Renal cortex interstitium (tissue), 11 donors: Measurements from ENCODE around the gene RPL36. TPM values are rescaled to one million over a fixed set of nuclear protein-coding genes. Genes with fewer than 3 reads are reported as not detected.

Experiments used
- DNase-seq, 11 donors: peaks; one replicate each; pipeline ENCODE4 v3.0.0-alpha.2; 2013; ENCODE audit warnings: low read depth in 9 of 11, low spot score in 4 of 11; ENCODE audit errors: extremely low read depth in 1 of 11
- polyA plus RNA-seq, 3 donors: library from polyadenylated mRNA; unstranded; fragments of 120-200 nt; gene quantifications; one replicate each; pipeline ENCODE4 v1.2.1, GENCODE V29; 2013; ENCODE audit not compliant: insufficient read length in 3 of 3

RPL36 gene
- polyA plus RNA-seq, 3 donors, result 596 to 1,019 (median 781) TPM

- DNase-seq, result no peak
Measured at GRCh38 chr19:5665781-5666513, 24.1 kb upstream of the RPL36 start.

DNA sequence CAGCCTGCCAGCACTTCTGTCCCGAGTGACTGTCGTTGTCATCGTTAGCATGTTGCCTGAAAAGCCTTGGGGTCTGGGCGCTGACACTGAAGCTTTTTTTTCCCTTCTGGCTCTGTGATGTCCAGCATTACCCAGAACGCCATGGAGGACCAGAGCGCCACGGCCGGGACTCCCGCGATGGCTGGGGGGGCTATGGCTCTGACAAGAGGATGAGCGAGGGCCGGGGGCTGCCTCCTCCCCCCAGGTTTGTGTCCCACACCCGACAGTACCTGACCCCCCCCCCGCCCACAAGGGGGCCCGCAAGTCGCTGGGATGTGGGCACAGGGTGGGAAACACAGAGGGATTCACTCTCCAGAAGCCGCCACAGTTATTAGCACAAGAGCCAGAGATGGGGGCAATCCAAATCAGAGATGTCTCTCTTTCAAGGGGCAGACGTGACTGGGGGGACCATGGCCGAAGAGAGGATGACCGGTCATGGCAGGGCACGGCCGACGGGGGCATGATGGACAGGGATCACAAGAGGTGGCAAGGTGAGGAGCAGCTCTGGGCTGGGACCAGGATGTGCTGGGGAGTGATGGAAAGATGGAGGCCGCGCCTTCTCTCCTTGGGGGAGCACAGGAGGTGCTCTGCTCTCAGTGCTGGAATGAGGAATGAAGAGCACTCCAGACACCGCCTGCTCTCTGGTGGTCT is 23.0 kb upstream of the RPL36 start:
- DNase-seq, result no peak

DNA sequence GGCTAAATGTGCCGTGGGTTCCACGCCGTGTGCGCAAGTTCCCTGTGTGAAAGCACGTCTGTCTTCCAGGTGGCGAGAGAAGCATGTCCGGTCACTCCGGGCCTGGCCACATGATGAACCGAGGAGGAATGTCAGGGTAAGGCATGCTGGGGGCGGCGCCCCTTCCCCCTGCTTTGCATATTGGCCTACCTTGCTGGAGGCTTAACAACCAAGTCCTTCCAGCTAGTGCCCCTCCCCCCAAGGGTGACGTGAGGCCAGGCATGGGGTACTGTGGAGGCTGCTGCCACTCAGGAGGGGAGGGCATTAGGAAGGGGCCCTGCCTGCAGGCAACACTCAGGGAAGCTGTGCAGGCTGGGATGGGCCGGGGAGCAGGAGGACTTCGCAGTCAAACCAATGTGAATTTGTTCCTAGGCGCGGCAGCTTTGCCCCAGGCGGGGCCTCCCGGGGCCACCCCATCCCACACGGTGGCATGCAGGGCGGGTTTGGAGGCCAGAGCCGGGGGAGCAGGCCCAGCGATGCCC is 22.3 kb upstream of the RPL36 start:
- DNase-seq, result no peak

- DNase-seq, result no peak
Measured at GRCh38 chr19:5669212-5669611, 20.9 kb upstream of the RPL36 start.

GRCh38 chr19:5671600-5671999 is 18.5 kb upstream of the RPL36 start:
- no peak for DNase-seq

- no peak for DNase-seq
Measured at GRCh38 chr19:5672708-5673459, 17.2 kb upstream of the RPL36 start.

DNA sequence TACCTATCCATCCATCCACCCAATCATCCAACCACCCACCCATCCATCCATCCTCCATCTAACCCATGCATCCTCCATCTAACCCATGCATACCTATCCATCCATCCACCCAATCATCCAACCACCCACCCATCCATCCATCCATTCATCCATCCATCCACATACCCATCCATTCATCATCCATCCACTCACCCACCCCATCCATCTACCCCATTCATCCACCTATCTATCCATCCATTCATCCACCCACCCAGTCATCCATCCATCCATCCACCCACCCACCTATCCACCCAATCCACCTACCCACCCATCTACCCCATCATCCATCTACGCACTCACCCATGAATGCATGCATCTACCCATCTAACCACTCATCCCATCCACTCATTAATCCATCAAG is 16.3 kb upstream of the RPL36 start:
- DNase-seq, result no peak

GRCh38 chr19:5674714-5675113 is 15.4 kb upstream of the RPL36 start:
- no peak for DNase-seq

- no peak for DNase-seq
Measured at GRCh38 chr19:5676105-5676771, 13.9 kb upstream of the RPL36 start.

GRCh38 chr19:5676772-5677105 is 13.4 kb upstream of the RPL36 start:
- no peak for DNase-seq

- DNase-seq, result no peak
Measured at GRCh38 chr19:5677136-5677535, 13.0 kb upstream of the RPL36 start.

- DNase-seq, result no peak
Measured at GRCh38 chr19:5677580-5677979, 12.5 kb upstream of the RPL36 start.

DNA sequence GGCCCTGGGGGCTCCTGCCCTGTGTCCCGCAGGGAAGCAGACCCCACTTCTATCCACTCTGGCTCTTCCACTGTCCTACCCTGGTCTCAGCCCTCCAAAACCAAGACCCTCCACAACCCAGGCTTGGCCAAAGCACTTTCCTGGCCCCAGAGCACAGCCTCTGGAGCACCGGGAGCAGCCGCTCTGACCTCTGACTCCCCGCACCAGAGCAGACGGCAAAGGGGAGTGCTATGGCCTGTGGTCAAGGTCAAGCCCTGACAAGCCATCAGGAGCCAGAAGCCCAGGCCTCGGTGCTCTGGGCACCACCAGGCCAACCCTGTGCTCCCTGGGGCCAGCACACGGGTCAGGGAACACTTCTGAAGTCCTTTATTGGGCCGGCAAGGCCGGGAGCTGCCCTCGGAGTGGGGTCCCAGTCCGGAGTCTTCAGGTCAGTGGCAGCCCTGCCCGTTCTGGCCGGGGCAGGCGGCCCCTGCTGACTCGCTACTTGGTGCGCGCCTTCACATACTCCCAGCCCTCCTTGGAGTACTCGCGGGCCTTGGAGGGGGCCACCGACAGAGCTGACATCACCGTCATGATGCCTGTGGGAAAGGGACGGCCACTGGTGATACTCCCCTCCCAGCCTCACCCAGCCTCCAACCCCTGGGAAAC is 11.9 kb upstream of the RPL36 start:
- no peak for DNase-seq

DNA sequence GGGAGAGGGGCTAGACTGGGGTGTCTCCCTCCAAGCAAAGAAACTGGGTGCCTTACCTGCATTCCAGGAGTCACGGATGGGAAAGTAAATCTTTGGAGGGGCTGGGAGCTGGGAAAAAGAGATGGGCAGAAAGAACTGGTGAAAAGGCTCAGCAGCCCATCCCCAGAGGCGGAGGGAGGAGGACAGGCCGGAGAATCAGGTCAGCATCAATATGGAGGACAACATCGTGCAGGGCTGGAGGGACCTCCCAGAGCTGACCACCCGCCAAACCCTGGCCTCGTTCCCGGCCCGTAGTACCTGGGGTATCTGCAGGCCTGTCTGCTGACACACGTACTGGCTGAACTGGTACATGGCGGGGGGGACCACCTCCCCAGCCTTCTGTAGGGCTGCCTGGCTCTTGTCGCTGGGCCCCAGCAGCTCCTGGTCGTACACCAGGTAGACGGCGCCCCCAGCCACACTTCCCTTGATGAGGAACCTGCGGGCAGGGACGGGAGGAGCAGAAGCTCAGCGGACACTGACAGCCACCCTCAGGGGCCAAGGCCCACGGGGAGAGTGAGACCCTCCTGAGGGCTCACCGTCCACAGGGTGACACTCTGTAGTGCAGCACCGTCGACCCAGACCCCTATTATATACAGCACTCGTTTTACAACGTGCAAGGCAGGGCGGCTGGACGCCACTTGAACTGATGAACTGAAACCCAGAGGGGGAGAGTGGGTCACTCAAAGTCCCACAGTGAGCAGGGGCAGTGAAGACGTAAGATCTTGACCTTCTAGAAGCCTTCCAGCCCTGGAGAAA is 10.6 kb upstream of the RPL36 start:
- DNase-seq, result no peak

DNA sequence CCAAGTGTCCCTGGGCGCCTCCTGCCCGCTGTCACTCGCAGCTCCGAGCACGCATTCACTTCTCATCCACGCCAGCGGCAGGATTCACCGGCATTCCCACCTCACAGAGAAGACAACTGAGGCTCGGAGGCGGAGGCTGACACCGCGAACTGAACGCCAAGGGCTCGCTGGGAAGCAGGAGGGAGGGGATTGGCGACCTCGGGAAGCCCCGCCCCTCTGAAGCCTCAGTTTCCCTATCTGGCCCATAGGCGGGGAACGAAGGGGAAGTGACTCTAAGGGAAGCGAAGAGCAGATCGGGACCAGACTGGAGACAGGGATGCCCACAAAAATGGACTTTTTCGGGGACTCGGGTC is 10.0 kb upstream of the RPL36 start:
- no peak for DNase-seq

DNA sequence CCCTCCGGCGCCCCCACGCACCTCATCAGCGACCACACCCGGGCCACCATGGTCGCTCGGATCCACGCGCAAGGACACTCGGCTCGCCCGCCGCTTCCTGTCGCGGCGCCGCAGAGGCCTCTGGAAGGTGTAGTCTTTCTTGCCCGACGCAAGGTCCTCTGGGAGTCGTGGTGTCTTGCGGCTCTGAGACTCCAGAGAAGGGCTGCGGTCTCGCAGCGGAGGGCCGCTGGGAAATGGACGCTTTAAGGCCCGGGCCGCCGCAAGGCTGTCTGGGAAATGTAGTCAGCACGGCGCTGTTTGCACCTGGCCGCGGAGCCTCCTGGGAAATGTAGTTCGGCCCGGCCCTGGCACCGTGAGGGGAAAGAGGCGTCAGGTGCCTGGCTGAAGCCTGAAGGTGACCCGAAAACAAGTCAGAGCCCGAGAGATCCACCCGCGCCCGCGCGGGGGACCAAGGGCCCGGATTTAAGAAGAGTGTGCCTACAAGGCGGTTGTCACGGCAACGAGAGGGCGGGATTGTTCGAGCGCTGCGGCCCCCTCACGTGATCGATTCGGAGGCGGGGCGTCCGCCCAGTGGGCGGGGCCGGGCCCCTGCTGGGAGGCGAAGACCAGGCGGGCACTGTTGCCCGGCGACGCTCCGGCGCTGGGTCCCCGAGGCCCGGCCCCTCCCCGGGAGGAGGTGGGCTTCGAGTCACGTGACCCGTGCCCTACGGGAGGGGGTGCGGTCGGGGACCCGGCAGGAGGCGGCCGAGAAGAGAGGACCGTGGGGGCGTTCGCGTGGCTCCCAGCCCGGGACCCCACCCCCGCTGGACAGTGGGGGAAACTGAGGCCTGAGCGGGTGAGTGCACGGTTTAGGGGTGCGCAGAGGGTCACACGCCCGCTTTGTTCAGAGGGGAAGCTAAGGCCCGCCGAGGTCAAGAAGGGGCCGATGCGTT is 9.4 kb upstream of the RPL36 start, which contains the start of the genes HSD11B1L and MICOS13:
Gene HSD11B1L (plus strand): TSS at position 591 of the 932 bp plus-strand sequence. CDS start 3,806 bp downstream, outside the sequence.
Gene MICOS13 (minus strand): TSS at position 80 of the 932 bp plus-strand sequence. CDS start 30 bp downstream, at position 50.
- DNase-seq, result peak; percentile 96 to 98 (median 97)
